Measurements from ENCODE around the gene HSPA12B. TPM values are rescaled to one million over a fixed set of nuclear protein-coding genes. Genes with fewer than 3 reads are reported as not detected.

Gene HSPA12B
- total RNA-seq, 2 donors from 2014 or later = 1.5 to 1.7 TPM

DNA sequence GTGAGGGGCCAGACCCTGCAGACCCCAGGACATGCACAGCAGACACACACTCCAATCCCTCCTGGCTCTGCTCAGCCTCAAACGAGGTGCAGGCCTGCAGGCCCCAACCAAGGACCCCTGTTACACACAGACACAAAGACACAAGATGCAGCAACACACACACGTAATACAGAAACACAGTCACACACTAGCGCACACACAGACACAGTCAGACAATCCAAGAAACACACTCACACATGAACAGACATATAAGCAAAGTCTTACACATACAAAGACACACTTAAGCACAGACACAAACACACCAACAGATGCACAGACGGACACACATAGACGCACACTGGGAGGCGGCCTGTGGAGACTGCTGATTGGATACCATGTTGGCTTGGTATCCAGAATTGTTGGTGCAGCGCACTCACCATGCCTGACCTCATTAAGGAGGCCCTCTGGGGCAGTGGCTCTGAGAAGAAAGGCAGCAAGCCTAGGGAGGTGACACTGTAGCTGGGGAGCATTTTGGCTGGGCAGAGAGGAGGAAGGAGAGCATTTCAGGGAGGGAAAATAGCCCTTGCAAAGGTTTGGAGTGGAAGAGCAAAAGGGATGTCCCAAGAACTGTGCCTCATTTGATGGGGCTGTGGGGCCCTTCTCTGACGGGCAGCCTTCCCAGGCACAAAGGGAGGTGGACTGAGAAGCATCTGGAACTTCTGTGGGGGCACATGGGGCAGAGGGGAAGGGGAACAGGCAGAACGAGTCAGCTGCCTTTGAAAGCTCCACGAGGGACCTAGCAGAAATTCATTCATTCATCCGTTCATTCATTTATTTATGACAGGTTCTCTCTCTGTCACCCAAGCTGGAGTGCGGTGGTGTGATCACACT, 1.4 kb upstream of the HSPA12B start:
- H3K27ac ChIP-seq = no peak overlapping the region
- intact Hi-C loops (cut with DNase I) = no loop called here
- H3K36me3 ChIP-seq = no peaks in the 10 kb centered on the region
- H3K9ac ChIP-seq (ENCODE audit: low read depth in 2 of 2, low read length in 2 of 2) = no peak overlapping the region
- H3K9me3 ChIP-seq = no peaks in the 10 kb centered on the region
- no peak for TF ChIP-seq CTCF (IDR thresholded peaks at IDR 0.05)
- H3K4me1 ChIP-seq = peaks cover 6% of the 10 kb centered on the region
- H3K27me3 ChIP-seq = peaks cover 10% of the 10 kb centered on the region
- no peak overlapping the region for H3K4me3 ChIP-seq
- DNase-seq = no peak

GRCh38 chr20:3731944-3732326, 550 bp upstream of the HSPA12B start:
- intact Hi-C loops (cut with DNase I) = no loop called here
- Histone ChIP-seq H3K27me3 (peaks cover 10% of the 10 kb centered on the region), H3K4me3 (no peak overlapping the region), H3K36me3 (no peaks in the 10 kb centered on the region), H3K4me1 (peaks cover 6% of the 10 kb centered on the region), H3K9me3 (no peaks in the 10 kb centered on the region), H3K27ac (no peak overlapping the region), H3K9ac (ENCODE audit: low read depth in 2 of 2, low read length in 2 of 2) (no peak overlapping the region)
- no peak for DNase-seq
- TF ChIP-seq CTCF (IDR thresholded peaks at IDR 0.05) = no peak

GRCh38 chr20:3733119-3733995, 872 bp downstream of the HSPA12B start:
- DNase-seq = no peak
- intact Hi-C loops (cut with DNase I) = no loop called here
- H3K9ac ChIP-seq (ENCODE audit: low read depth in 2 of 2, low read length in 2 of 2) = peak overlapping the region in 1 of 2 donors; percentile 35
- no peaks in the 10 kb centered on the region for H3K9me3 ChIP-seq
- H3K4me3 ChIP-seq = no peak overlapping the region
- H3K27me3 ChIP-seq = peaks cover 10% of the 10 kb centered on the region
- H3K36me3 ChIP-seq = no peaks in the 10 kb centered on the region
- peaks cover 6% of the 10 kb centered on the region for H3K4me1 ChIP-seq
- TF ChIP-seq CTCF (IDR thresholded peaks at IDR 0.05) = no peak
- no peak overlapping the region for H3K27ac ChIP-seq

DNA sequence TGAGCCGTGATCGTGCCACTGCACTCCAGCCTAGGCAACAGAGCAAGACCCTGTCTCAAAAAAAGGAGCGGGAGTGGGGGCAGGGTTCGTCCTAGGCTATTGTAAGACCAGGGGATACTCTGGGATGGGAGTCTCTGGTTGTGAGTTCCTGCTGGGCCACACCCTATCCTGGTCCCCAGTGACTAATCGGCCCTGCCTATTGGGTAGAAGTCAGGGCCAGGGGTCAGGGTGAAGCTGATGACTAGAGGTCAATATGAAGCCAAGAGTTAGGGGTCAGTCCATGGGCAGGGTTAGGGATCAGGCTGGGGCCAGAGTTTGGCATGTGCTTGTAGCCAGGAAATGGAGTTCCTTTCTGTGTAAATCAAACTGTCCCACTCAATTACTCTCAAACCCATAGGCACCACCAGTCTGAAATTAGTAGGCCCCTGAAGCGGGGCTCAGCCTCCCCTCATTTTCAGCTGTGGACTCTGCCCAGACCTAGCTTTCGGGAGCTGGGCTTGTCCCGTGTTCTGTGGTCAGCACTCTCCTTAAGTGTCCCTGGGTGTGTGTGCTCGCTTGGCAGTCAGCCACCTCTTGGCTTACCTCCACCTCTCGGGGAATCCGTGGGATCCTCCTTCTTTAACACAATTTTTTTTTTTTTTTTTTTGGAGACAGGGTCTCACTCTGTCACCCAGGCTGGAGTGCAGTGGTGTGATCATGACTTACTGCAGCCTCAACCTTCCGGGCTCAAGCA, 1.8 kb downstream of the HSPA12B start:
- Histone ChIP-seq H3K9me3 (no peaks in the 10 kb centered on the region), H3K4me1 (peaks cover 6% of the 10 kb centered on the region), H3K27ac (no peak overlapping the region), H3K36me3 (no peaks in the 10 kb centered on the region), H3K9ac (ENCODE audit: low read depth in 2 of 2, low read length in 2 of 2) (no peak overlapping the region), H3K4me3 (no peak overlapping the region), H3K27me3 (peaks cover 10% of the 10 kb centered on the region)
- TF ChIP-seq CTCF (IDR thresholded peaks at IDR 0.05) = no peak
- intact Hi-C loops (cut with DNase I) = no loop called here
- peak; percentile 73 for DNase-seq

DNA sequence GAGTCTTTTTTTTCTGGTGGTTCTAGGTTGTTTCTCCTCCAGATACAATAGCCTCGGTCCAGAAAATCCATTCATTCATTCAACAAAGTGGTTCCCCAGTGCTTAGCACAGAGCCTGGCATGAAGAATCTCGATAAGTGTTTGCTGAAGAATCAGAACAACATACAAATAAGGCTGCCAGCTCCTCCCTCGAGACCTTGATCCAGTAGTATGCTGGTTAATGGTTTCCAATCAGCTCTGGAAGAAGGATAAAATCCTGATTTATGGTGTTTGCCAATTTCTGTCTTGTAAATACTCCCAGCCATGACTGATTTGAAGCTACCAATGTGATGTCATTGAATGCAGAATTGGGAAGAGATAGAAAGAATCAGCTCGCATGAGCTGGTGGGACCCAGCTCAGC, 3.3 kb downstream of the HSPA12B start:
- intact Hi-C loops (cut with DNase I) = no loop called here
- no peak for DNase-seq
- no peak for TF ChIP-seq CTCF (IDR thresholded peaks at IDR 0.05)

More for the DNA sequence above, 3.3 kb downstream of the HSPA12B start:
- no peak overlapping the region for H3K27ac ChIP-seq
- H3K4me1 ChIP-seq = peaks cover 6% of the 10 kb centered on the region
- no peaks in the 10 kb centered on the region for H3K36me3 ChIP-seq
- no peak overlapping the region for H3K9ac ChIP-seq (ENCODE audit: low read depth in 2 of 2, low read length in 2 of 2)
- peaks cover 10% of the 10 kb centered on the region for H3K27me3 ChIP-seq
- no peaks in the 10 kb centered on the region for H3K9me3 ChIP-seq
- no peak overlapping the region for H3K4me3 ChIP-seq
